Epithelial cell of esophagus (primary cell): ENCODE measurements around the gene CYP19A1.

ENCODE experiments used
- DNase-seq: peaks from one replicate; pipeline ENCODE4 v3.0.0; 2010; ENCODE audit warnings: low read depth
- H3K4me3 ChIP-seq: 2 replicates; pipeline ENCODE4 v1.5.1; 2011; ENCODE audit warnings: mild to moderate bottlenecking, low read length, control low read depth
- CTCF ChIP-seq: IDR thresholded peaks from 2 replicates; pipeline ENCODE4 v1.5.1; 2011; ENCODE audit warnings: low read depth, mild to moderate bottlenecking, low read length, control low read depth, inconsistent platforms; ENCODE audit not compliant: insufficient read depth; ENCODE audit errors: missing control alignments

The CYP19A1 gene

GRCh38 chr15:51350723-51351122, 12.3 kb upstream of the CYP19A1 start:
- TF ChIP-seq CTCF: no peak
- no peak for DNase-seq
- H3K4me3 ChIP-seq: no peak overlapping the region

GRCh38 chr15:51349156-51349844, 10.9 kb upstream of the CYP19A1 start:
- no peak for TF ChIP-seq CTCF
- DNase-seq: no peak

GRCh38 chr15:51348688-51349087, 10.3 kb upstream of the CYP19A1 start:
- no peak for DNase-seq
- no peak overlapping the region for H3K4me3 ChIP-seq
- no peak for TF ChIP-seq CTCF

More at GRCh38 chr15:51349156-51349844, 10.9 kb upstream of the CYP19A1 start:
- H3K4me3 ChIP-seq: no peak overlapping the region

GRCh38 chr15:51346136-51346535, 7.7 kb upstream of the CYP19A1 start:
- H3K4me3 ChIP-seq: no peak overlapping the region
- DNase-seq: no peak
- TF ChIP-seq CTCF: no peak

- no peak for TF ChIP-seq CTCF
- no peak overlapping the region for H3K4me3 ChIP-seq
- no peak for DNase-seq
Observed at GRCh38 chr15:51343466-51343865, 5.1 kb upstream of the CYP19A1 start.

- H3K4me3 ChIP-seq: no peak overlapping the region
- no peak for DNase-seq
- no peak for TF ChIP-seq CTCF
Observed at GRCh38 chr15:51342227-51342999, 4.0 kb upstream of the CYP19A1 start.
